T-helper 17 cell (primary cell): Measurements from ENCODE around the gene TGFBR3. TPM values are rescaled to one million over a fixed set of nuclear protein-coding genes. Genes with fewer than 3 reads are reported as not detected.

Source experiments
- ATAC-seq: fragments of 150-1000 bp; cut with Tn5 transposase; 2 replicates; pipeline ENCODE4 v1.10.0; 2021; ENCODE audit warnings: mild to moderate bottlenecking, moderate library complexity
- DNase-seq, 3 donors: peaks; one replicate each; pipeline versions ENCODE4 v3.0.0 to v3.0.0-alpha.2; 2020 to 2021
- H3K9me3 ChIP-seq: one replicate; pipeline ENCODE4 v1.7.0; 2013; ENCODE audit warnings: low read length, mild to moderate bottlenecking; ENCODE audit not compliant: control insufficient read depth, poor library complexity, severe bottlenecking
- H3K27ac Mint-ChIP-seq: one replicate; pipeline ENCODE4 v1.8.0; 2022; ENCODE audit warnings: mild to moderate bottlenecking, moderate library complexity, mixed read lengths
- H3K27me3 Mint-ChIP-seq: one replicate; pipeline ENCODE4 v1.8.0; 2022; ENCODE audit warnings: mixed read lengths
- H3K36me3 Mint-ChIP-seq: one replicate; pipeline ENCODE4 v1.8.0; 2022; ENCODE audit warnings: low read depth, mixed read lengths
- H3K4me1 Mint-ChIP-seq: one replicate; pipeline ENCODE4 v1.8.0; 2022; ENCODE audit warnings: mild to moderate bottlenecking, mixed read lengths
- H3K4me3 Mint-ChIP-seq: one replicate; pipeline ENCODE4 v1.8.0; 2022; ENCODE audit warnings: mild to moderate bottlenecking, moderate library complexity, mixed read lengths
- total RNA-seq, 4 donors: library from RNA in 2 of 4; stranded (reverse) in 2 of 4; gene quantifications; one replicate each; pipeline ENCODE4 v1.2.3 and lab custom pipeline; 2022 to 2026

The TGFBR3 gene
- total RNA-seq, 2 donors from 2014 or later, result 21.0 to 27.6 TPM

DNA sequence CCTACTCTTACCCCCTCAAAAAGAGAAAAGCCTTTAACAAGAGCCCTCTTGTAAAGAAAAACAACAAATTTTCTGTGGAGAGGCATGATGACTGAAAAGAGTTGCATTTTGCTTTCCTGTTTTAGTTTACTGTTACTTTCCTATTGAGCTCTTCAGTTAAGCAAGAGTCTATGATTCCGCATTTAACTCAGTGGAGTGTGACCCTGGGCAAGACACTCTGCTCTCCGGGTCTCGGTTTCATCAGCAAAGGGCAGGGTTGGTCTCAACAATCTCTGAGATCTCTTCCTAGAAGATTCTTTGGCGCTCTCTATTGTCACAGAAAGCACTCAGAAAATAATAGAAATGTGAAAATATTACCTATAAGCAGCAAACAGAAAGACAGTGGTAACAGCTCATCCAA lies 175.7 kb downstream of the TGFBR3 start:
- no peak for DNase-seq
- Mint-ChIP-seq H3K4me1 (peaks cover 27% of the 10 kb centered on the region), H3K27me3 (no peaks in the 10 kb centered on the region), H3K36me3 (peaks cover 16% of the 10 kb centered on the region), H3K4me3 (no peak overlapping the region), H3K27ac (no peak overlapping the region)
- H3K9me3 ChIP-seq, result no peaks in the 10 kb centered on the region
- no peak for ATAC-seq

DNA sequence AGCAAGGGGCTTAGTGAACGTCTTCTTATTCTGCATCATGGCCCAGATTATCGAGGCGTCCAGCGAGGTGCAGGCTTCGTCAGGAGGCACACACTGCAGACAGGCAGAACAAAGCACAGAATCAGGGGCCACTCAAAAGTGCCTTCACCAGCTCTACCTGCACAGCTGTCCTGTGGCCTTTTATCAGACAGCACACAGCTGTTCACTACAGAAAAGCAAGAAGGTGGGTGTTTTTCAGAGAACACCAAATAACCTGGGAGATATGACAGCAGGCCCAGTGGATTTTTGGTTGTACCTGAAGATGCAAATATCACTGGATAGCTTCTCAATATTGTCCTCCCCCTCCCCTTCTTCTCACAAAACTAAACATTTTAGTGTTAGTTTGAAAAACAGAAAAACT lies 177.3 kb downstream of the TGFBR3 start:
- no peaks in the 10 kb centered on the region for H3K9me3 ChIP-seq
- H3K36me3 Mint-ChIP-seq, result peaks cover 12% of the 10 kb centered on the region
- no peak overlapping the region for H3K4me3 Mint-ChIP-seq
- H3K4me1 Mint-ChIP-seq, result peaks cover 19% of the 10 kb centered on the region
- no peak for DNase-seq
- ATAC-seq, result no peak
- H3K27ac Mint-ChIP-seq, result no peak overlapping the region
- no peaks in the 10 kb centered on the region for H3K27me3 Mint-ChIP-seq

DNA sequence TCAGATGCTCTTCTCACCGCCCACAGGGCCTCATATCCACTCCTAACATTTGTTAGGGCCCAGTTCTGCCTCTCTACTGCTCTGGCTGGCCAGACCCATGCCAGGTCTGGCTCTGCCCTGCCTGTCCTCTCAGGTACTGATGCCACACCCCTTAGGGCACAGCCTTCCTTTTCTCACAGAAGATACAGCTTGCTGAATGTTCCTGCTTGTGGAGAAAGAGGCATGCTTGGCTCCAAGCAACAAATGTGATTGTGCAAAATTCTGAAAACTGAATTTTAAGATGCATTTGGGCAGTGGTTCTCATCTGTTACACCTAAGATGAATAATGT lies 178.1 kb downstream of the TGFBR3 start:
- H3K9me3 ChIP-seq, result no peaks in the 10 kb centered on the region
- ATAC-seq (no peak), DNase-seq (no peak)
- no peaks in the 10 kb centered on the region for H3K27me3 Mint-ChIP-seq
- no peak overlapping the region for H3K4me3 Mint-ChIP-seq
- no peak overlapping the region for H3K27ac Mint-ChIP-seq
- peaks cover 12% of the 10 kb centered on the region for H3K36me3 Mint-ChIP-seq
- peaks cover 14% of the 10 kb centered on the region for H3K4me1 Mint-ChIP-seq

DNA sequence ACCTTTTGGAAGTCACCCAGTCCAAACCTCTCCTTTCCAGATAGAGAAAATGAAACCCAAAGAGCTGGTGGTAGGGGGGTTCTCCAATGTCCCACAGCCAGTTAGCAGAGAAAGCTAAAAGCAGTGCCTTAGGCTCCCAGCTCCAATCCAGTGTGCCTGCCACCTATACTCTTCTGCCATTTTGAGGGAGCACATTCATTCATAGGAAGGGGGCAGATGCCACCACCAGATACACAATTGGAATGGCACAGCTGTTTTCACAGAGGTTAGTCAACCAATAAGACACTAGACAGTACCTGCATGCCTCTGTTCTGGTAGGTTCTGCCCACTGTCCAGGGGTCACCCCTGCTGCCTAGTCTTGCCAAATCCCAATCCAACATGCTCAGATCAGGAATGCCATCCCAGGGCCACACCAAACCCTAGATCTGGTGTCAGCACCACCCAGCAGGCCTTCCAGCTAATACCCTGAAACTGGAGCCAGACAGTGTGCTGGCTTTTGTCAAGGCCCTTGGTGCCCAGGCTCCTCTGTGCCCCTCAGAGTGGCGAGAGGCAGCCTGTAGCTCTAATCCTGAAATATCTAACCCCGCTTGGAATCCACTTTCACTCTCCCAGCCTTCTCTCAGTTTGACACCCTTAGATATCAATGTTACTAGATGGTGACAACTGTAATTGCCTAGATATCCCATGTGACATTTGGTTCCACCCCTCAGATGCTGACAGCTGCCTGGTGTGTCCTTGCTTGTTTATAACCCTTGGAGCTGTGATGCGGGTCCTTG lies 178.6 kb downstream of the TGFBR3 start:
- peaks cover 9% of the 10 kb centered on the region for H3K4me1 Mint-ChIP-seq
- H3K9me3 ChIP-seq, result no peaks in the 10 kb centered on the region
- no peak overlapping the region for H3K27ac Mint-ChIP-seq
- no peaks in the 10 kb centered on the region for H3K27me3 Mint-ChIP-seq
- DNase-seq (no peak), ATAC-seq (no peak)
- no peak overlapping the region for H3K4me3 Mint-ChIP-seq
- H3K36me3 Mint-ChIP-seq, result peaks cover 12% of the 10 kb centered on the region

DNA sequence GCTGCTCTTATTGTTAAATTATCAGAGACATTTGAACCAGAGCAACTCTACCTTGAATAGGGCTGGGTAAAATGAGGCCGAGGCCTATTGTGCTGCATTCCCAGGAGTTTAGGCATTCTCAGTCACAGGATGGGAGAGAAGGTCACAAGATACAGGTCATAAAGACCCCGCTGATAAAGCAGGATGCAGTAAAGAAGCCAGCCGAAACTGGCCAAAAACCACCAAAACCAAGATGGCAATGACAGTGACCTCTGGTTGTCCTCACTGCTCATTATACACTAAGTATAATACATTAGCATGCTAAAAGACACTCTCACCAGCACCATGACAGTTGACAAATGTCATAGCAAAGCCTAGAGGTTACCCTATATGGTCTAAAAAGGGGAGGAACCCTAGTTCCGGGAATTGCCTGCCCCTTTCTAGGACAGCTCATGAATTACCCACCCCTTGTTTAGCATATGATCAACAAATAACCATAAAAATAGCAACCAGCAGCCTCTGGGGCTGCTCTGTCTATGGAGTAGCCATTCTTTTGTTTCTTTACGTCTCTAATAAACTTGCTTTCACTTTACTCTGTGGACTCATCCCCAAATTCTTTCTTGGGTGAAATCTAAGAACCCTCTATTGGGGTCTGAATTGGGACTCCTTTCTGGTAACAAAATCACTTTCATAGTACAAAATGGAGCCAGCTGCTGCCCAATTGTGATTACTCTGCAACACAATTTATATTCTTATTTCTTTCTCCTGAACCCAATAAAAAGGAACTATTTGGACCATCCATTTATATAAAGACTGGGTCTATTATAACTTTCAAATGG lies 179.6 kb downstream of the TGFBR3 start:
- H3K9me3 ChIP-seq, result no peaks in the 10 kb centered on the region
- DNase-seq (no peak), ATAC-seq (no peak)
- Mint-ChIP-seq H3K4me1 (peaks cover 6% of the 10 kb centered on the region), H3K4me3 (no peak overlapping the region), H3K27me3 (no peaks in the 10 kb centered on the region), H3K36me3 (peaks cover 12% of the 10 kb centered on the region), H3K27ac (no peak overlapping the region)

DNA sequence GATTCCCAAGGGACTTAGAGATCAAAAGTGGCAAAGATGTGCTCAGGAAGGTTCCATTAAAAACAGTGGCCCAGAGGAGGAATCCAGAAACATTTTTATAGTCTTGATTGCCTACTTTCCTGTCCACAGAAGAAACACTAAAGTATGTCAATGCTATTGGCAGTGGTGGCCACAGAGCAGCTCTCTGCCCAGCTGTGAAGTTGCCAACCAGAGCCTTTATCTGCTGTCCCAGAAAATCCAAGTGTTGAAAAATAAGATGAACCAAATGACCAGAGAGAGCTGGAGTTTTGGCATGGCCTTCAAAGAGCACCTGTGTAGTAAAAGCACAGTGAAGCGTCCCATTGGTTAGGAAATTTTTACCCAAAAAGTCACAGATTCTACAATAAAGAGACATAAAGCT lies 181.2 kb downstream of the TGFBR3 start:
- Mint-ChIP-seq H3K4me3 (no peak overlapping the region), H3K4me1 (peaks cover 3% of the 10 kb centered on the region), H3K27ac (no peak overlapping the region), H3K36me3 (peaks cover 10% of the 10 kb centered on the region), H3K27me3 (no peaks in the 10 kb centered on the region)
- H3K9me3 ChIP-seq, result no peaks in the 10 kb centered on the region
- DNase-seq, result no peak
- ATAC-seq, result no peak

DNA sequence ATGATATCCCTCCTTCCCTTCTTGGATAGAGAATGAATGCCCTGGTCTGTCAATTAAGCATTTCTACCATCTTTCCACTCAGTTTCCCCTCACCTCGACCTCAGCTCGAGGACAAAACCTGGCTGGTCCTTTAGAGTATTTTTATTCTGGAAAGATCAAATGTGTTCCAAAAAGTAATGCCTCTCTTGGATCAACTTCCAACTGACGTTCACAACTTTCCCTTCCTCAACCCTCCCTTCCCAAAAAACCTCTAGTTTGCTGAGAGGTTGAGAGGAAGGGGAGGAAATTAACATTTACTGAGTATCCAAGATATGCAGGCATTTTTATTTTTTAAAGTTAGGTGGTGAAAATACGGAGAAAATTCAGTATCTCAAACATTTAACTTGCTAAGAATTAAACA lies 182.9 kb downstream of the TGFBR3 start:
- H3K4me1 Mint-ChIP-seq, result peaks cover 12% of the 10 kb centered on the region
- H3K36me3 Mint-ChIP-seq, result peaks cover 13% of the 10 kb centered on the region
- no peak for ATAC-seq
- H3K27me3 Mint-ChIP-seq, result no peaks in the 10 kb centered on the region
- no peaks in the 10 kb centered on the region for H3K9me3 ChIP-seq
- H3K4me3 Mint-ChIP-seq, result no peak overlapping the region
- H3K27ac Mint-ChIP-seq, result no peak overlapping the region
- no peak for DNase-seq

DNA sequence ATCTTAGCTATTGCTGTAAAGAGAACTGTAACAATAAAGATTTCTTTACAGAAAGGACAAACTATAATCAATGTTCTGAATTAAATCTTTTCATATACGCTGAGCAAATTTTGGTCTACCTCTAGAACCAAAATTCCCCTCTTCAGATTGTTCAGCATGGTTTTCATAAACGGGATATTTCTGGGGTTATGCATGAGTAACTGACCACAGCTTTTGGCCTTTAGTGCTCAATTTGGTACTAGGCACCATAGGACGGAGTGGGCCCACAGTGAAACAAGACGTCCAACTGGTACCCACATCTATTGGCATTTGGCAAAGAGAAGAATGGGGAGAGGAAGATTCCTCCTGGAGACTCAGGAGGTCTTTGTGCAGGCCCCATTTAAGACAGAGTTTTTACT lies 184.5 kb downstream of the TGFBR3 start:
- no peaks in the 10 kb centered on the region for H3K9me3 ChIP-seq
- Mint-ChIP-seq H3K27me3 (no peaks in the 10 kb centered on the region), H3K4me3 (no peak overlapping the region), H3K27ac (no peak overlapping the region), H3K36me3 (peaks cover 4% of the 10 kb centered on the region), H3K4me1 (peaks cover 20% of the 10 kb centered on the region)
- DNase-seq, result no peak
- no peak for ATAC-seq

DNA sequence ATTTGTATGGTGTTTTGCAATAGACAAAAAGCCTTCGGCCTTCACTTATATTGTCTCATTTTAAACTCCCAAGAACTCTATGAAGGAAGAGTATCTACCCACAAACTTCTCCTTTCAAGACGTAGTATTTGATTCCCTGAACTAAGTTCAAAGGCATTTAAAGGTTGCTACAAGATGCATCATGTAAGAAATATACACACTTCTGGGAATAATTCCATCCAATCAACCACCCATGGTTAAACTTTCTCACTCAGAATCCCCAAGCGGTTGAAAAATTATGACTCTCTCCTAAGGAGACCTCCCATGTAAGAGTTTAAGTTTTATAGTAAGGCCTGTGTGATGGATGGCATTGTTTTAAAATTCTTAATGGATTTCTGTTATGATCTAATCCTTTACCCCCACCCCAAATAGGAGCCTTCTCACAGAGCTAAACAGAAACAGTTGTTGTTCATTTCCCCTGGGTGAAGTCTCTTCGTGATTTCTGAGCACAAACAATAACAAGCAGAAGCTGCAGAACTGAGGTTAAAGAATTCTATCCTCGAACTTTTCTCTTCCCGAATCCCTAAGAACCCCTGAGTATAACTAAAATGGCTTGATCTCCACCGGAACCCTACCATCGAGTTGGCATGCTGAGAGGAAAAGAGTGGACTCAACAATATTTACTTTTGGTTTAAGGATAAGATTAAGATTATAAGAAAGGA lies 185.0 kb downstream of the TGFBR3 start:
- ATAC-seq (no peak), DNase-seq (no peak)
- Mint-ChIP-seq H3K4me3 (no peak overlapping the region), H3K27me3 (no peaks in the 10 kb centered on the region), H3K27ac (no peak overlapping the region), H3K4me1 (peaks cover 22% of the 10 kb centered on the region), H3K36me3 (peaks cover 4% of the 10 kb centered on the region)
- no peaks in the 10 kb centered on the region for H3K9me3 ChIP-seq

DNA sequence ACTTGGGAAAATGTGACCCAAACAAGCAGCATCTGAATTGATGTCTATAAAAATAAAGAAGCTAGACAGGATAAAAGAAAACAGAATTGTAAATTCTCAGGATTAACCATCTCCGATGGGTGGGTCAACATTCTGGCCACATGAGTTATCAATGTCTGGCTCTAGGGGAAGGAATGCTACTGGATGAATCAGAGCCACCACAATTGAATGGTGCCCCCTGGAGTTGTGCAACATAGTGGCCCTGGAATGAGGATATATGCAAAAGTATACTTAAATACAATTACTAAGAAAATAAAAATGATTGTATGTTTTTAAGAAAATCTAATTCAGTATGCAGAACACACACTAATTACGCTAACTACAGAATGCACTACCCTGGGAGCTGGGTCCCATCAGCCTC lies 185.6 kb downstream of the TGFBR3 start:
- no peaks in the 10 kb centered on the region for H3K9me3 ChIP-seq
- Mint-ChIP-seq H3K36me3 (peaks cover 4% of the 10 kb centered on the region), H3K27ac (no peak overlapping the region), H3K27me3 (no peaks in the 10 kb centered on the region), H3K4me3 (no peak overlapping the region), H3K4me1 (peaks cover 22% of the 10 kb centered on the region)
- DNase-seq (no peak), ATAC-seq (no peak)

DNA sequence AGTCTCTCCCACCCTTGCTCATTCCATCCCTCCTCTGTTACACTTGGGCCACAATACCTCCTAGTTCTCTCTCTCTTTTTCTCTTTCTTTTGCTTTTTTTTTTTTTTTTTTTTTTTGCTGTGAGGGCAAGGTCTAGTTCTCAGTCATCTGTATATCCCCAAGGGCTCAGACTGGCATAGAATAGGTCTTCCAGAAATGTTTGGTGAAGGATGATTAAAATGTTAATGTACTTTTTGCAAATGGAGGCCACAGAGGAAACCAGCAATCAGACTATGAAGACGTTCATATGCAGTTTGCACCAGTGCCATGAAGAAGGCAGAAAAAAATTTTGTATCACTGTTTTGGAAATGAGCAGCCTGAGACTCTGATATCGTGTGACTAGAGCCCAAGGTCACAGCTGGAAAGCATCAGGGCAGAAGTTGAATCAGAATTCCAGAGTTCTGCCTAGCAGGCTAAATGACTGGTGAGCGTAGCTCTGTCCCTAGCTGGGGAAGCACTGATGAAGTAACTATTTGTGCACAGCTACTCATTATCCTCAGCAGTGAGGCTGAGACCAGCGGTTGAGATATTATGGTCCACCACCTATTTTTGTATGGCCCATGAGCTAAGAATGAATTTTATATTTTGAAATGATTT lies 186.5 kb downstream of the TGFBR3 start:
- Mint-ChIP-seq H3K27me3 (no peaks in the 10 kb centered on the region), H3K4me1 (peaks cover 22% of the 10 kb centered on the region), H3K4me3 (no peak overlapping the region), H3K36me3 (peaks cover 6% of the 10 kb centered on the region), H3K27ac (peak overlapping the region; percentile 78)
- no peaks in the 10 kb centered on the region for H3K9me3 ChIP-seq
- DNase-seq, result no peak
- no peak for ATAC-seq

DNA sequence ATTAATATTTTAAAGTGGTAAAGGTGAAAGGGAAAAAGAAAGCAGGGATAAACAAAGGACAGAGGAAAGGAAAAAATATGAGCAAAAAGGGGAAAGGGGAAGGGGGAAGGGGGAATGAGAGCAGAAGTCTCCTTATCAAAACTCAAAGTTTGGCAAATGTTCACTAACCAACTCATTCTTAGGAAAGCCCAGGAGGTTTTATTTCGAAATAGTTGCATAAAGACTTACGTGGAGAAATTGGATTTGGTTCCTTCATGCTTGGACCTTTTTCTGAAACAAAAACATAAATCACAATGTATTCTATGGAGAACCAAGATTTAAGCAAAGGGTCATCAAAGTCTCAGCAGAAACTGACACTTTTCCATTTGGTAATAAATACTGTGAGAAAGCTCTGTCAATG lies 188.1 kb downstream of the TGFBR3 start:
- Mint-ChIP-seq H3K27ac (peak overlapping the region; percentile 85), H3K36me3 (peaks cover 6% of the 10 kb centered on the region), H3K27me3 (no peaks in the 10 kb centered on the region), H3K4me1 (peaks cover 22% of the 10 kb centered on the region), H3K4me3 (peak overlapping the region; percentile 69)
- no peak for ATAC-seq
- no peak for DNase-seq
- no peaks in the 10 kb centered on the region for H3K9me3 ChIP-seq

DNA sequence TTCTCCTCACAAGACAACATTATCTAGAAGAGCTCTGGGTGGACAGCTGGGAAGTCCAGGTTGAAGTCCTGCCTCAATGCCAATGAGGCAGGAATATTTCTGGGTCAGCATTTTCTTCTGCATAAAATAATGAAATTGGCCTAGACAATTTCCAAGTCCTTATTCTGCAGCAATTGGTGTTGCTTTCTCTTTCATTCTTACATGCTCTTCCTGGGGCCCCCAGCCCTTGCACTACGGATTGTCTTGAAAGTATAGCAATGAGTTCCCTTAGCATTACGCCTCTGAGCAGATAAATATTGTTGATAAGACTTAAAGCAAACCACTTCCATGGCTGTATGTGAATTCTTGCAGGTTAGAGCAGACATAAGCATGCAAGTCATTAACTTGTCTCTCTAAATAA lies 188.5 kb downstream of the TGFBR3 start:
- Mint-ChIP-seq H3K4me1 (peaks cover 22% of the 10 kb centered on the region), H3K27ac (peak overlapping the region; percentile 85), H3K4me3 (peak overlapping the region; percentile 69), H3K36me3 (peaks cover 6% of the 10 kb centered on the region), H3K27me3 (no peaks in the 10 kb centered on the region)
- no peaks in the 10 kb centered on the region for H3K9me3 ChIP-seq
- DNase-seq (no peak), ATAC-seq (peak; percentile 78)
